ENCODE measurements around the gene CHRDL2. TPM values are rescaled to one million over a fixed set of nuclear protein-coding genes. Genes with fewer than 3 reads are reported as not detected.

CHRDL2 gene
- total RNA-seq, 1 experiment from 2014 or later, result not detected

DNA sequence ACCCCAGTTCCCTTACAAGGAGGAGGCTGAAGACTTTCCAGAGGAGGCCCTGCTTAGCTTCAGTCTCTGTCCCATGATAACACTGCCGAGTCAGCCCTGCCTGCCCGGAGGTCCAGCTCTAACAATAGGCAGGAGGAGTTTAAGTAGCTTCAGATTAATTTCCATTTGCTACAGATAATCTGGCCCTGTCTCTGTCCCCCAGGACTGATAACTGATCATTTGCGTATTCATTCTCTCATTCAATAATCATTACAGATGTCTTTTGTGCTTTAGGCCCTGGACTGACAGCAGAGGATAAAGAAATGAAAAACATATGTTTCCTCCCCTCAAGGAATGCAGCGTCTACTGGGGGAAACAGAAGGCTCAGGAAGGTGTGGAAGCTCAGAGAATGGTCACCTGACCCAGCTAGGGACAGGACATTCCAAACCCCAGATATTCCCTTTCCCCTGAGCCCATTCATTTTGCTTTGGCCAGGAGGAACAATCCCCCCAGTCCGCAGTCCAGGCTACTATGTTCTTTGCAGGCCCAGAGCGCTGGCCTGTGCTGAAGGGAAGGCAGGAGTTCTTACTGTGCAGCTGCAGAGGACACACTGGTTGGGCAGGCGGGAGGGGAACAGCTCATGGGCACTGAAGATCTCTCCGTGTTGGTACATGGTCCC lies 20.8 kb downstream of the CHRDL2 start:
- no peak for DNase-seq (ENCODE audit: low spot score)

DNA sequence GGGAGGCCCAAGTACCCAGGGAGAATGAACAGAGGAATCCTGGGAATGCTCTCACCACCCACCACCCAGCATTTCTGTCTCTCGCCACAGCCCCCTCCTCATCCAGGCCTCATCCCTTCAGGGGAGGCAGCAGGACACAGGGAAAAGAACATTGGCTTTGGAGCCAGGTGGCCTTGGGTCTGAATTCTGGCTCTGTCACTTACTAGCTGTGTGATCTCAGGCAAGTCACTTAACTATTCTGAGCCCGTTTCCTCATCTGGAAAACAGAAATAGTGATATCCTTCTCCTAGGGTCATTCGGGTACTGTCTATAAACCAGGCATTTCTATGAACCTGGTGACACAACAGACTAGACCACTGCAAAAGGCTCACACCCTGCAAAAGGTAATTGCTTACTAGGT lies 22.1 kb downstream of the CHRDL2 start:
- no peak for DNase-seq (ENCODE audit: low spot score)

DNA sequence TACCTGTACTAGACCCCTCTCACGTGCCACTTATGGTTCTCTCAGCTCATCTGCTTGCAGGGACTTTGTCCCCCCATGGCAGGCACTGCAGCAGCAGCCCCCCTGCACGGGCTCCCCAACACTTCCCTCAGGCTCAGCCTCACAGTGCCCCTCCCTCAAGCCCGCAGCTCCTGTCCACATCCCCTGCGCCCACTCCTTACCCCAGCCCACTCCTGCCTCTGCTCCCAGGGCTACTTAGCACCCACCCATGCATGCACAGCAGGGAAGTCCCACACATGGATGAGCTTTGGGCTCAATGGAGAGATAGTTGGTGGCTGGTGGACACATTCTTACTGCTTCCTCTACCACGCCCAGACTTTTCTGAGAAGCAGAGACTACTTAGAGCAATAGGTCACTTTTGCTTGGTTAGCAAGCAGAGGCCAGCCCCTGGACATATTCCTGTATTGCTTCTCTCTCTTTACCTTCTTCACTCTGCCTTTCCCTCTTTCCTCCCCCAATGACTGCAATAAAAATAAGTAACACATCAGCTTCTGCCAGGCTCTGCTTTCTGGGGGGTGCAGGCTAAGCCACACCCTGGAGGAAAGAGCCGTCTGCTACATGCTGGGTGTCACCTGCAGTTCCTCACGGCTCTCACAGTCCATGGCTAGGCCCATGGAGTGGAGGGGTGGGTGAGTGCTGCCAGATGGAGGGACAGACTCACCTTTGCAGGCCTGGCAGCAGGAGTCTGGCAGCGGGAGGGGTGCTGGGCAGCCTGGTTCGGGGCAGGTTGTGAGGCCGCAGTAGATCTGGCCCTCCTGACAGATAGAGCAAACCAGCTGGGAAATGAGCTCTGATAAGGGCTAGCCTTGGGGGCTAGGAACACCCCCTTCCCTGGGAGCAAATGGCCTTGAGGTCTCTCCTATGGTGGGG lies 23.4 kb downstream of the CHRDL2 start:
- no peak for DNase-seq (ENCODE audit: low spot score)

DNA sequence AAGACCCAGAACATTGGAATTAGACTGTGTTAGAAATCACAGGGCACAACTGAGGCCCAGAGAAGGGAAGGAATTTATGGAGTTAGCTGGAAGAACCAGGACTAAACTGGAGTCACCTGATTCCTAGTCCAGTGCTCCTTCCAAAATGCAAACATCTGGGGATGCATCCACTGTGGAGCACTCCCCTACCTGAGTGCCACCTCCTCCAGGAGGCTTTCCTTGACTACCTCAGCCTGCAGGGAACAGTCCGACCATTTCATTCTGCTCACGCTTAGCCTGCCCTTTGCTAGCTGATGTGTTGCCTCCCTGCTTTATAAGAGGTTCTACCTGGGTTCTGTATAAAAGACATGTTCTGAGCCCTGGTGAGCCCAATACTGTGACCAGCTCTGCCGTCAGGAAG lies 24.0 kb downstream of the CHRDL2 start:
- no peak for DNase-seq (ENCODE audit: low spot score)

DNA sequence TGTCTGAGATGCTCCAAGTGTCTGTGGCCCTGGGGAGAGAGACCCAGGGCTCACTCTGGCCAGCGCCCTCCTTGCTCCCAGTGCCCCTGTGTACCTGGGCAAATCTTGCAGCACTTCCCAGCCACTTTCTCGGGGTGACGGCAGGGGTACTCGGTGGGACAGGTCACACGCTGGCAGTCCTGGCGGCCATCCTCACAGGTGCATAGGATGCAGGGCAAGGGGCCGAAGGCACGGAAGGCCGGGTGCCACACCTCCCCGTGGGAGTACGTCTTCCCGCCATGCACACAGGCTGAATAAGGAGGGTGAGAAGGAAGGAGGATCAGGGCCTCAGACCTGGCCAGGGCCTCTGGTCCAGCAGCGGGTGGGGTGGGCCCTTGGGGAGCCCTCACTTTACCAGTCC lies 28.0 kb downstream of the CHRDL2 start:
- DNase-seq (ENCODE audit: low spot score), result no peak

DNA sequence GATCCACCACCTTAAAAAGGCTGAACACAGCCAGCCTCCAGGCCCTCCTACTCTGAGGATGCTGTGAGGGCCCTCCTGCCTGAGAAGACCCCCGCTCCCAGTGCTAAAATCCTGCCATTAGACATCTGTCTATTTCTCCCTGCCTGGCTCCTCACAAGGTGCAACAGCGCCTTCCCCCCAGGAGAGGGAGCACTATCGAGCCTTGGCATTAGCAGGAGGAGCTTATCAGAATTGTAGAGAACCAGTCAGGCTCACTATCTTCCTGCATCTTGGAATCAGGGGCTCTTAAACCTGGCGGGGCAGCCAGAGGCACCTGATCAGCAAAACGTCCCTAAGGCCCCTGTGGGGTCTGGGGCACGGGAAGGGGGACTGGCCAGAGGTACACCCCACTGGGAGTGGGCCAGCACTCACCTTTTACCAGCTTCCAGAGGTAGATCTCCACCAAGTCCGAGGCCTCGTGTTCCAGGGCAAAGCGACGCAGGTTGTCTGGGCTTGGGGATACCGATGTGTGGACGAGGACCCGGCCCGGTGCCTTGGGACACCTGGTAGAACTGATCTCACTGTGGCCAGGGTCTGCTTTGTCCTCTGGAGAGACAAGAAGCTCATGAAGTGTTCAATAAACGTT lies 28.7 kb downstream of the CHRDL2 start:
- DNase-seq (ENCODE audit: low spot score), result peak; percentile 70

DNA sequence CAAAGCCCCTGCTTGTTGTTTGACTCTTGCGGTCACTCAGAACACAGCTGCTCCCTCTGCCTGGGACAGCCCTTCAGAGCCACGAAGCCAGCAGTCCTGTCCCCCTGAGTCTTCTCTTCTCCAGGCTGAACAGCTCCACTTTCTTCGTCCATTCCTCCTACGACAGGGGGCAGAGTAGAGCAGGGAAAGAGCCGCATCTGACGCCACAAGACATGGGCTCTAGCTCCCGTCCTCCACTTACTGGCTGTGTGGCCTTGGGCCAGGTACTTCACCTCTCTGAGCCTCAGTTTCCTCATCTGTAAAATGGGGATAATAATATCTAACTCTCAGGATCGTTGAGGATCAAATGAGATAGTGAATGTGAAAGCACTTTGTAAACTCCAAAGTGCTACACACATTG lies 29.9 kb downstream of the CHRDL2 start:
- DNase-seq (ENCODE audit: low spot score), result no peak

DNA sequence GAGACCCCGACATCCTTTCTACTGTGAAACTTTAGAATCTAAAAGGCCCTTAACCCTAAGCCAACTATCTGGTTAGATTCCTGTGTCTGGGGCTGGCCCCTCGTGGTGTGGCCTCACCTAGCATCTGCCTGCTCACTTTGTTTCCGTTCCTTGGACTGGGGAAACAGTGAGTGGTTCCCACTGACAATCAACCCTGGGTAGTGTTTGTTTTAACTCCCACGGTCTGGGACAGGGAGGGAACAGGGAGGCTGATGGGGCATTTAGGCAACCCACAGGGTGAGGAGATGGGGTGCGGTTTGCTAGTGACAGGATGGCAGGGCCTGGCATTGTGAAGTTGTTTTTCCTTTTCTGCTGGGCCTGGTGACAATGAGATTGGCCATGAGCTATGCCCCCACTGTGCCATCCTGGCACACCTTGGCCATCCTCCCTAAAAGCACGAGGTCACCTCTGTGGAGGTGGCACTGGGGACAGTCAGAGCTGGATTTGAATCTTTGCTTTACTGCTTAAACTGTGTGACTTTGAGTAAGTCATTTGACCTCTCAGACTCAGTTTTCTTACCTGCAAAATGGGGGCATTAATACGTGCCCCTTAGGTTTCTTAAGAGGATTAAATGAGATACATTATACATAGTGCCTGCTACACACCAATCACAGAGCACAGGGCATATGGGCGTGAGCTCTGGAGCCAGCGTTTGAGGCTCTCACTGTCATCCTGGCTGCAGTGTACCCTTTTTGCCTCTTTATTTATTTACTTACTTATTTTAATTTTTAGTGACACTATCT lies 31.4 kb downstream of the CHRDL2 start:
- DNase-seq (ENCODE audit: low spot score), result no peak

DNA sequence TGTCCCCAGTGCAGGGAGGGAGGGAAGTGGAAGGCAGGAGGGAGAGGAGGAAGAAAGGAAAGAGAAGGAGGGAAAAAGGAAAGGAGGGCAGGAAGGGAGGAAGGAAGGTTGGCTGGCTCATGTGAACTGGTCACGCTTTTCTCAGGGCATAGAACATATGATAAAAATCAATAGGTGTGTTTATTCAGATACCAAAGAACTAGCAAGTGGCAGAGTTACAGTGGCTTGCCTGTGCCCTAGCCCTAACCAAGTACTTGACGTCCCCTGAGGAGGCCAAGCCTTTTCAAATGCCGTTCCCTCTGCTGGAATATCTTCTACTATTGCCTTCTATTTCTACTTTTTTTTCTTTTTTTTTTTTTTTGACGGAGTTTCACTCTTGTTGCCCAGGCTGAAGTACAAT lies 33.5 kb downstream of the CHRDL2 start:
- no peak for DNase-seq (ENCODE audit: low spot score)

DNA sequence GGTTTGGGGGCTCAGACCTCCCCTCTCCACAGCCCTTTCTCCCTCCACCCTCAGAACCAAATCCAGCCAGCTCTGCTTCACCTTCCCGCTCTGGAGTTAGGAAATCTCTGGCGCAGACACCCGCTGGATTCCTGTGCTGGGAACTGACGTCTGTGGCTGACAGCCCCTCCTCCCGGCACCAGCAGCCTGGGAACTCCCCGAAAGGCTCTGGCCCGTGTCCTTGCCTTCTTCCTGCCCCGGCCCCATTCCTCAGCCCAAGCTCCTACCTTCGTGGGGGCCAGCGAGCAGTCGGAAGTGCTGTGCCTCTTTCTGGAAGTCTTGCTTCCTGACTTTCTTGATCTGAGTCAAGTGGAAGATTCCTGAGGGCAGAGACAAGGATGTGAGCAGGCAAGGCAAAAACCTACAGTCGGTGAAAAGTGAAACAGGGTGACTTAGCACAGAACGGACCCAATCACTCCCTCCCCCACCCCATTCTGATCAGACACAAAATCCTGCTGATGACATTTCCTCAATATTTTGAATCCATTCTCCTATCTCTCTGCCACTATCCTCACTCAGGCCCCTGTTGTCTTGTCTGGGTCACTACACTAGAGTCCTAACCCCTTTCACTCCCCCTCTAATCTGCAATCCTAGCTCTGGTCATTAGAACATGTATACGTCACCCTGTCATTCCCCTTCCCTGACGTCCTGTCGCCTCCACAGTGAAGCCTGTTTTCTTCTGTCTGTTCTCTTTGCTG lies 34.1 kb downstream of the CHRDL2 start:
- DNase-seq (ENCODE audit: low spot score), result no peak

DNA sequence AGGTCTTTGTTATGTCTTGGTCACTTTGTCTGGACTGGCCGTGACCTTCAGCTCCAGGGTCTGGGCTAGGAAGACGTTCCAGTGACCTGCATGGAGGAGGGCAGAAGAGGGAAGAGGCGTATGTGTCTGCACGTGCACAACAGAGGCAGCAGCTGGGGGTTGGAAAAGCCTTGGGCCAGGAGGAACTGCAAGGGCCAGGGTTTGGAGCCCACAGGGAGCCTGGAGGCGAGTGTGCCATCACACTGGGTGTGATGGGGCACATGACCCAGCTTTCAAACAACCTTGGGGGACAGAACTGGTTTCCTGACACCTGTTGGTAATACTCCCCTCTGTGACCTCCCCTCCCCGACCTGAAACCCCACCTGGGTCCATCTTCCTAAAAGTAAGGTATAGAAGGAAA lies 34.7 kb downstream of the CHRDL2 start:
- no peak for DNase-seq (ENCODE audit: low spot score)

DNA sequence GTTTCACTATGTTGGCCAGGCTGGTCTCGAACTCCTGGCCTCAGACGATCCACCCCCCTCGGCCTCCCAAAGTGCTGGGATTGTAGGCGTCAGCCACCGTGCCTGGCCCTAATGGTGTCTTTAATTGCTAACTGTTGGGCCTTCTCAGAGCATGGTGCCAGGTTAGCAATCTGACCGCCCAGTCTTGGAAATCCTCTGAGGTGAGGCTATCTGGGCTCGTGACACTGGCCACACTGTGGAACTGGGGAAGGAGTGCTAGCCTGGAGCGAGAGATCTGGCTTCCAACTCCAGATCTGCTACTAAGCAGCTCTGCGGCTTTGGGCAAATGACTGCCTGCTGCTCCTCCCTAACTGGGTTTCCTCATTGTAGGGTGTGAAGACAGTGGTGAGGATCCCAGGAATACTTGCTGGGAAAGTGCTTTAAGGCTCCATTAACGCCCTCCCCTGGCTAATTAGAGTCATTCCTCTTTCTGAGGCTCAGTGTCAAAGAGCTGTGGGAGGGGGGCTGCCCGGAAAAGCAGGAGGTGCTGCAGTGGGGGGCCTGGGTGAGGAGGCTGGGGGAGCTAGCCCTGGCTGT lies 35.4 kb downstream of the CHRDL2 start:
- DNase-seq (ENCODE audit: low spot score), result no peak

DNA sequence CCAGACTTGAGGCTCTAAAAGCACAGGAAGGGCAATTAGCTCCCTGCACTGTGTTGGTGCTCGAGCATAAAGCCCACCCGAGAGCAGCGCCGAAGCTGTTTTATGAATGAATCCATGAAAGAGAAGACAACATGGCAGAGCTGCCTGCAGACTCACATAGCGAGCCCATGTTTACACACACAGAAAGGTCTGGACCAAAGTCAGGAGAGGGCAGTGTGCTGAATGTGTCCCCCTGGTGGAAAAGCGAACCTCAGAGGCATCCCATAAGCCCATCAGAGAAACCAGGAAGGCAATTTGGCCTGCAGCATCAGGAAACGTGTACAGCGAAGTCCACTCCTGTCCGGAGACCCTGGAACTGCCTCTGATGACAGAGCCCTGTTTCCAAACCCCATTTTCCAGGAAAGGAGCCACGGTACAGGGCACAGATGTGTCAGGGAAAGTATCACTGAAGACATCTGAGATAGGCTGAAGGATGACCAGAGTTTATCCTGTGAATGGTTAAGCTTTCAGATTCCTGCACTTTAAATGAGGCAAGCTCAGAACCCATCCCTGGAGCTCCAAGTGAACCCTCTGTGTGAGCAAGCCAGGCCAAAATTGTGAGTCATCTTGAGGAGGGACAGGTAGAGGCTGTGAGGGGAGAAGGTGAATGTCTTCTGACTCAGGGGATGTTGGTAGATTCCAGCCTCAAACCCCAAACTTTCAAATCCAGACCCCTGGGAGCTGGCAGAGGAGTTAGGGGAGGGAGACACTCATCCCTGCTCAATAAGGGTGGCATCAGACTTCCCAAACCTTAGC lies 36.9 kb downstream of the CHRDL2 start:
- no peak for DNase-seq (ENCODE audit: low spot score)

DNA sequence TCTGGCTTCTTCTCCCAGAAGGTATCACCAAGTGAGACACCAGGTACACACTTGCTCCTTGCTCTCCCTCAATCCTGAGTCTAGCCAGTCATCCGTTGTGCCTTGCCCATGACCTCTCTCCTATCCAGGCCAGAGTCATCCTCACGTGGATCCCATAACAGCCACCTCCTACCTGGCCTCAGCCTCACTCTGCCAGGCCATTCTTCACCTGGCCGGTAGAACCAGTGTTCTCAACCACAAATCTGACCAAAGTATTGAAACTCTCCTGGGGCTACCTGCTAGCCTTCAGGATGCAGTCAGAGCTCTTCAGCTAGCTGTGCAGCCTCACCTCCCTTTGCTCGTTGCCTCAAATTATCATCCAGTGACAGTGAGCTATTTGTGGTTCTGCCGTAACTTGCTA lies 37.7 kb downstream of the CHRDL2 start:
- no peak for DNase-seq (ENCODE audit: low spot score)

DNA sequence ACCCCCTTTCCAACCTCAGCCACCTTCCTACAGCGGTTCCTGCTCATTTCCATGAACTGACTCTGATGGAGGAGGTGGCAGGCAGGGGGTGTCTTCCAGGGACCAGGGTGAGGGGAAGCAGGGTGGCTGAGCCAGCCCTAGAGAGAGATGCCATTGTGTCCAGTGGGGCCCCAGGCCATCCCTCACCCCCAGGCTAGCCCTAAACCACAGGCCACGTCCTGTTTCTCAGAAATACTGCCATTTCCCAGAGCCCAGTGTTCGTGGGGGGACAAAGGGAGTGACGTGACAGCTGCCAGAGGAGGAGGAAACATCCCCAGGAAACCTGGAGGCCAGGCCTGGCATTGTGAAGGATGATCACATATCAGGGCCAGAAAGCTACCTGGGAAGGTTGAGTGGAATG lies 39.5 kb downstream of the CHRDL2 start:
- no peak for DNase-seq (ENCODE audit: low spot score)

DNA sequence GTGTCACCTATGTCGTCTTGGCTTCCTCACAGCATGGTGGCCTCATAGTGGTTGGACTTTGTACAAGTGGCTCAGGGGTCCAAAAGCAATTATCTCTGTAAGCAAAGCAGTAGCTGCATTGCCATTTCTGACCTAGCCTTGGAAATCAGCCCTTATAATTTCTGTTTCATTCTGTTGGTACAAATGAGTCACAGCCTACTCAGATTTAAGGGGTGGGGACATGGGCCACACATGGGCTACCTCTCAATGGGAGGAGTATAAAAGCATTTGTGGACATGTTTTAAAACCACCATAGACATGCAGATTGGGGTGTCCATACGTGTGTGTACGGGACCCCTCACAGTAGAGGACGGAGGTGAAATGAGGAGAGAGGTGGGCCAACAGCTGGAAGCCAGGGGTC lies 41.6 kb downstream of the CHRDL2 start:
- DNase-seq (ENCODE audit: low spot score), result no peak

DNA sequence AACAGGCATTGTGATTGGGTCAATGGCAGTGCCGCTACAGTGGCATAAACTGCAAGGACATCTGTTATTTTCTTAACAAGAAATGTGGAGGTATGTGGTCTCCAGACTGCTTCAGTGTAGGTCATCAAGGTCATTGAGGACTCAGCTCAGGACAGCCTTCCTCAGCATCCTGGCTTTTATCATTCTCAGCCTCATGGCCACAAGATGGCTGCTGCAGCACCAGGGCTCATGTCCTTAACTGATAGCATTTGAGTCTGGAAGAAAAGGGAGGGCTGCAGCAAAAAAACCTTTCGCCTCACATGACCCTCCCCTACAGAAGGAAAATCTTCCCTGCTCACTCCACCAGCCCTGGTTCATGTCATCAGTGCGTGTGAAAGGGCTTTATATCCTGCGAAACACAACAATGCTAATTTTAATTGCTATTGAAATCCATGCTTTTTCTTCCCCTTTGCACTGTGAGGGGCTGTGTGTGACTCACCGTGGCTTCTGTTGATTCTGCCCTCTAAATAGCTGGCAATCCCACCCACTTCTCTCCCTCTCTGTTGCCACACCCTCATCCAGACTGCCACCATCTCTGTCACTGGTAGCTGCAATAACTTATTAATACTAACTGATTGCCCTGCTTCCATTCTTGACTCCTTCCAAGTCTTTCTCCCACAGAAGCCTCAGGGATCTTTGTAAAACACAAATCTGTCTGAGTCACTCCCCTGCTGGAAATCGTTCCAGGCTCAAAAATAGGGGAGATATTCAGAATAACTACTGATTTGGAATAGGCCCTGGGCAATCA lies 43.8 kb downstream of the CHRDL2 start:
- no peak for DNase-seq (ENCODE audit: low spot score)

DNA sequence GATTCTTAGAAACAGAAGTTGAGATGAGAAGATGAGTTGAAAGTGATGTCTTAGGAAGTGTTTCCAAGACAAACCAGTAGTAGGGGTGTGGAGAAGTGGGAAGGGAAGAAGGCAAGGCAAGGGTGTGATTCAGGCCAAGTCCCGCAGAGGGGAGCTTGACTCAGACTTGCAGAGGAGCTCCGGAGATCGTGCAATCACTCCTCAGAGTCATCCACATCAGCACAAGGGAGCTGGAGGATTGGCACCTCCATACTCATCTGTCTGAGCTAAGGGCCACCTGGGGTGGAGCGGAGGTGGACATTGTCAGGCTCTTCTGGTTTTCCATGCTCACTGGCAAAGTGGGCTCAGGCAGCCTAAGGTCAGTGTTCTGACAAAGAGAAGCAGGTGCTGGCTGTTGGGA lies 44.4 kb downstream of the CHRDL2 start:
- DNase-seq (ENCODE audit: low spot score), result no peak

DNA sequence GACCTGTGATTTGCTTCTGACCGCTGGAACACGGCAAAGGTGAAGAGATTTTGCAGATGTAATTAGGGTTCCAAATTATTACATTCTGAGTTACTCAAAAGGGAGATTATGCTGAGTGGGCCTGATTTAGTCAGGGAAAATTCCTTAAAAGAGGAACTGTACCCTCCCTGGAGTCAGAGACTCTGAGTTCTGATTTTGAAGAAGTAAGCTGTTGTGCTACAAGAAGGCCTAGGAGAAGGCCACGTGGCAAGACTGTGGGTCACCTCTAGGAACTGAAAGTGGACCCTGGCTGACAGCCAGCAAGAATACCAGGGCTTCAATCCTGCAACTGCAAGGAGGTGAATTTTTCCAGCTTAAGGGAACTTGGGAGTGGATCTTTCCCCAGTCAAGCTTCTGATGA lies 45.3 kb downstream of the CHRDL2 start:
- DNase-seq (ENCODE audit: low spot score), result no peak

All from A172 (cell line).